HG03039 (cell line): ENCODE measurements around the gene SLC6A5.

Experiments
- ATAC-seq: cut with Tn5 transposase; IDR thresholded peaks from one replicate; pipeline ENCODE4 v1.9.1; 2021; ENCODE audit warnings: mild to moderate bottlenecking, moderate library complexity; ENCODE audit not compliant: unreplicated experiment

SLC6A5 gene

DNA sequence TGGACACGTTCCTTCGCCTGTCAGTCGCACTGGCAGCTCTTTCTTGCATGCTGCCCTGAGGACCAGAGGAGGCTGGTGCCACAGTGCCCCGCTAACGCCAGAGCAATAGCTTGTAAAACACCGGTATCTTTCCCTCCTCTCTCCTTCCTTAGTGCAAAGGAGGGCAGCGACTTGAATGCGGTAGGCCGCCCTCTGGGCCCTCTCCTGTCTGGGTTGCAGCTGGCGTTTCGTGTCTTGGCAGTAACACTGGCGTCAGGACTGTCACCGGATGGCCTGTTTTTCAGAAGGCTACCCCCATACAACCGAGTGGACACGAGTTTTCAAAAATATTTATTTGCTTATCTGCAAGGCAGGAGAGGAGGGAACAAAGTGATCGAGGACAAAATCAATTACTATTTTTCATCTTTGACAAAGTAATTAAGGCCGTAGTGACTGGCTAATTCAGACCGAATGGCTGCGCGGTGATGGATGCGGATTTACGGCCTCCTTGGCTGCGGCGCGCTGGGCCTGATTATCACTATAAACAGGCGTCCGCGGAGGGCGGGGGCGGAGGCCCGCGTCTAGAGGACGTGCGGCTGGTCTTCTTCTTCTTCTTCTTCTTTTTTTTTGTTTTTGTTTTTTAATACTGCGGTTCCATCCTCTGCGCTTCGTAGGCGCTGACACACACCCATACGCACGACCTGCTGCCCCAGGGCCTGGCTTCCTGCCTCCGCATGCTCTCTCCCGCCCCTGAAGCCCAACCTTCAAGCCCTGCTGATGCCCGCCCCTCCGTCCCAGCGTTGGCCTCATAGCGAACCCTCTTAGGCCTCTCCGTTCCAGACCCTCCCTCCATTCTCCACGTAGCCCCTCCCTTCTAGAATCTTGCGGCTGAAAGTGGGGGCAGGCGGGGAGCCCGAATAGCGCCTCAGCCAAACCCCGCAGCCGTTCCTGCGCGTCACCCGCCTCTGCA is 2.9 kb upstream of the SLC6A5 start:
- ATAC-seq = no peak

DNA sequence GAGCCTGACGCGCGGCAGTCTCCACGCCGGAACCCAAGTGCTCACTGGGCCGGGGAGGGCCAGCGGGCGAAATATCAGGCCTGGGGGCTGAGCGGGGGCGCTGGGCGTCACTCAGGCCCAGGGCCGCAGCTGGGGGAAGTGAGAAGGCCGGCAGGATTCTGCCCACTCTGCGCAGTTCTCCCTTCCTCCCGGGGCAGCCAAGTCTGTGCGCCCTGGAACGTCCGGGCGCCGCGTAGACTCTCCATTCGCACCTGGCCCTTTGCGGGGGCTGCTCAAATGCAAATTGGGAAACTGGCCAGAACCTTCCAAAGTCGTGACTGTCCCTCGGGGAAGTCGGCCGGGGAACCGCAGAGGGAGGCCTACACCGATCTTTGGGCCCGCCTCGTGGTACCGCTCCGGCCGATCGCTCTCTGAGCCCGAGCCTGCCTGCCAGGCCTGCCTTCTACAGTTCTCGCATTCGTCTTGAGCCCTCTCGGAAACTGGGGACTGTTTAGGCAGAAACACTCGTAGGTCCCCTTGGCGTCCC is 2.2 kb upstream of the SLC6A5 start:
- ATAC-seq = no peak

- ATAC-seq = no peak
These were observed 1.5 kb upstream of the SLC6A5 start for GRCh38 chr11:20597680-20598484.

DNA sequence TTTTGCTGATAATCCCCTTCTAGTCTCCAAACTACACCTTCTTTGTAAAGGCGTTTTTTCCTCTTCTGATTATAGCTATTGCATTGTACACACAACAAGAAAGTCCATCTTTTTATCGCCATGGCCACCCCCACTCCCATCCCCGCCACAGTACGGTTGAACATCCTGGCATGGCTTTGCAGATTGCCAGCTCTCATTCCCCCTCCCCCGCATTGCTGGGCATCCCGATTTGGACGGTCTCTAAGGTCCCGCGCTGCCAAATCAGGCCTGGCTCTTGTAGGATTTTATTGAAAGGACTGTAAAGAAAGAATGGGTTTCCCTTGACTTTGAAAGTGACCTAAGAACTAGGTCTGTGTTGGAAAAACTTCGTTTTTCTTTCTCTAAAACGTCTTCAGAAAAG is 916 bp upstream of the SLC6A5 start:
- ATAC-seq = no peak

DNA sequence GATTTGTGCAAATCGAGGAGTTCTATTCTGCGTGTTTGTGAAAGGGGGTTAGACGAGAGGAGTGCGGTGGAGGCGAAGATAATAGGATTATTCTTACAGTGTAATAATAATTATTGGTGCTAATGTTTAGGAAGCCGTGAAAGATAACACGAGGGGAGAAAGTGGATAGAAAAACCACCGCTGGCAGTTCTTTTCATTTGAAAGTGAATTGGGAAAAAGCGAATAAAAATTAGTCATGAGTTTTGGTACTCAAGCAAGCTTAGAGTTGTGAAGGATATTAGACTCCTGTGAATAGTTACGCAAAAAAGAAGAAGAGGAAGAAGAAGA is 575 bp downstream of the SLC6A5 start:
- ATAC-seq = no peak

DNA sequence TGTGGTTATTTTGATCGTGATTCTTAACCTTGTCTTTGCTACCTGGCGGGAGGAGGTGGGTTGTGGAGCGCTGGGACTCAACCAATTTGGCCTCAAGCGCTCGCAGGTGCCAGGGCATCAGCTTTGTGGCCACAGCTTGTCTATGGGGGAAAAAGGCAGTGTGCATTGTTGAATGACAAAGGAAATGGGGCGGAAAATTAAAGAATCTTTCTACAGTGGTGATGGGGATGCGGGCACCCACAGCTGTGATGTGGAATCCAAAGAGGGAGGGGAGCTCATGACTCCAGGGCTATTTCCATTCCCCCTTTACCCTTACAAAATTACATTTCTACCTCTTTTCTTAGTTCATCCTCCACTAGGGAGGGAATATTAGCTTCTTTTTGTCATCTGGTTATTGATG is 1.1 kb downstream of the SLC6A5 start:
- ATAC-seq = no peak

GRCh38 chr11:20601221-20601914 is 2.0 kb downstream of the SLC6A5 start:
- ATAC-seq = no peak

DNA sequence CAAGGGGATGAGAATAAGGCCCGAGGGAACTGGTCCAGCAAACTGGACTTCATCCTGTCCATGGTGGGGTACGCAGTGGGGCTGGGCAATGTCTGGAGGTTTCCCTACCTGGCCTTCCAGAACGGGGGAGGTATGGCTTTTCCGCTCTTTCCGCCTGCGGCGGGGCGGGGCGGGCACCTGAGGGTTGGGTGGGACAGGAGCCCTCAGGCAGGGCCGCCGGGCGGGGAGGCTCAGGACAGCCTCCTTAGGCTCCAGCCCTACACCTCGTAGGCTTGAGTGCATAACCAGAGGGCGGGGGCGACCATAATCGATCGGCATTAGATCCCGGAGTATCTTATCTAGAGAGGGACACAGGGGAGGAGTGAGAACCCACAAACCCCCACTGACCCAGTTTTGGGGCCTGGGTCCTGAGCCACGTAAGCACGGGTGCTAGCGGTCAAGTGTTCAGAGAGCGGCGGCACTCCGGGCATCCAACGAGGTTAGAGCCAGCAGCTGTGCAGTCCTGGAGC is 4.9 kb downstream of the SLC6A5 start:
- no peak for ATAC-seq

DNA sequence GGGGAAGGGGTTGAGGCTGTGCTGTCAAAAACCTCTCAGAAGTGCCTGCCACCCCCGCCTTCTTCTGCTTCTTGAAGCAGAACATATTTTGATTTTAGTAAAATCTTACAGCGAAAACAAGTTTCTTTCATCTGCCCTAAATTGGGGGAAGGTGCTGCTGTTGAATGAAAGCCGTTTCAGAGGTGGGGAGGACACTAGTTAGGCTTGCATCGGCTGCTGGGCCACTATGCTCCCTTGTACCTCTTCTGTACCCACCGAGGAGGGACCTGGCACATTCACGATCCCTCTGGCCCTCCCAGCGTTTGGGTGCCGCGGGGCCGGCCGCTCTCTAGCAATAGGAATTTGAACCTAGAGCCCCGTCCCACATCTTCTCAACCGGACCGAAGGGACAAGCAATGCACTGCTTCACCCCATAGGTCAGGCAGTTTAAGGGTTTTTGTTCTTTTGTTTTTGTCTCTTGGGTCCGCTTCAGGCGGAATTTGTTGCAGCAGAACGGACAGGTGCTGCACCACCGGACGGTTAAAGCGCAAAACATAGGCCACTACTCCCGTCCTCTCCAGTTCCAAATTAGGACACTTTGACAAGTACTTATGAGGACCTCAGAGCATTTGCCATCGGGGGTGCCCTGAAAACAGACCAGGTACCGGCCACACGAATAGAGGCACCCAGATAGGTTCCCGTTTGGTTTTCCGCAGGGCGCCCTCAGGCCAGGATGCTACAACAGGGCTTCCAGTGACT is 5.6 kb downstream of the SLC6A5 start:
- no peak for ATAC-seq

GRCh38 chr11:20605602-20606091 is 6.2 kb downstream of the SLC6A5 start:
- no peak for ATAC-seq

GRCh38 chr11:20608934-20609333 is 9.5 kb downstream of the SLC6A5 start:
- ATAC-seq = no peak

- peak; percentile 97 for ATAC-seq
These were observed 10.6 kb downstream of the SLC6A5 start for GRCh38 chr11:20609727-20610707.

GRCh38 chr11:20610825-20611224 is 11.4 kb downstream of the SLC6A5 start:
- ATAC-seq = no peak

- ATAC-seq = no peak
These were observed 12.0 kb downstream of the SLC6A5 start for GRCh38 chr11:20611445-20611844.

- no peak for ATAC-seq
These were observed 12.5 kb downstream of the SLC6A5 start for GRCh38 chr11:20611892-20612291.

DNA sequence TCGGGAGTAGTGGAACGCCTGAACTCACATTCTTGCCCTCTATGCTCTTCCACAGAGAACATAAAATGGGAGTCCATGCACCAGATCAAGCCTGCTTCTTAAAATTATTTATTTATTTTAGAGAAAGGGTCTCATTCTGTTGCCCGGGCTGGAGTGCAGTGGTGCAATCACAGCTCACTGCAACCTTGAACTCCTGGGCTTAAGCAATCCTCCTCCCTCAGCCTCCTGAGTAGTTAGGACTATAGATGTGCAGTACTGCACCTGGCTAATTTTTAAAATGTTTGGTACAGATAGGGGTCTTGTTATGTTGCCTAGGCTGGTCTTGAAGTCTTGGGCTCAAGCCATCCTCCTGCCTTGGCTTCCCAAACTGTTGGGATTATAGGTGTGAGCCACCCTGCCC is 13.0 kb downstream of the SLC6A5 start:
- no peak for ATAC-seq

DNA sequence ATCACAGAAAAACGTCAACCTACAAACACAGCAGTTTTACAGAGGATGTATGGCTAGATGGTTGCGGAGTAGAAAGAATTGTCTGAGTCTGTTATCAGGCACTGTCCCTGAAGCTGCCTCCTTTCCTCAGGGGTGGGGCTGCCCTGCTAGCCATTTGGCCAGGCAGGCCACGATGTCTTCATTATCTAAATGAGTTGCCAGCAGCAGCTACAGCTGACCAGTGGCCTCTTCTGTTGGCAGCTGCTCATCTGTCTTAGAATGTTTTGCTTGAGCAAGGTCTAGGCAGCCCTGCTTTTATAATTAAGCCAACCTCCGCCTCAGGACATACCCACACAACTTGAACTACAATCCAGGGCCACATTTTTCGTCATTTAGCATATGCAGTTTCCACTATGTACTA is 17.5 kb downstream of the SLC6A5 start:
- ATAC-seq = no peak

DNA sequence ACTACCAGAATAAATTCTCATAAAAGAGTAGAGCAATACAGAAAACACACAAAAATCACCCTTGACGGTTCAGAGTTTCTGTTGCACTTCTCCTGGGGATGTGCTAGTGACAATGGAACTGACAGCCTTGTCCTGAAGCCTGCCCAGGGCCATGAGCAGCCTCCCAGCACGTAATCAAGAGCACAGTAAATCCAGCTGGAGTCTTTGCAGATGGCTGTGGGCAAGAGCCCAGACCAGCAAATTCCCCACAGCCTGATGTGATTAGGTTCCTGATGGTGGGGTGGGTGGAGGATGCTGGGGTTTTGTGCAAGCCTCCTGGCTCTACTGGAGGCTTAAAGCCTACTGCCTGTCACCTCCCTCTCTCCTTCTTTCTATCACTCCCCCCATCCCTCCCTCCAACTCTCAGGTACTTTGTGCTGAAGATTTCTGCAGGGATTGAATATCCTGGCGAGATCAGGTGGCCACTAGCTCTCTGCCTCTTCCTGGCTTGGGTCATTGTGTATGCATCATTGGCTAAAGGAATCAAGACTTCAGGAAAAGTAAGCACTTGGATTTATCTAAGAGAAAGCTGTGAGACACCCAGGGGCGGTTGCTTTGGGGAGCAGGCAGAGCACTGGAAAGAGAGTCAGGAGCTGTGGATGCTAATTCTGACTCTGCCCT is 18.1 kb downstream of the SLC6A5 start:
- no peak for ATAC-seq
